Measurements from ENCODE around the gene PPFIBP1. TPM values are rescaled to one million over a fixed set of nuclear protein-coding genes. Genes with fewer than 3 reads are reported as not detected.

Gene PPFIBP1
- total RNA-seq, 1 donor from 2014 or later: 57.3 TPM

GRCh38 chr12:27513155-27513824 lies 10.7 kb upstream of the PPFIBP1 start:
- no peak for ATAC-seq

DNA sequence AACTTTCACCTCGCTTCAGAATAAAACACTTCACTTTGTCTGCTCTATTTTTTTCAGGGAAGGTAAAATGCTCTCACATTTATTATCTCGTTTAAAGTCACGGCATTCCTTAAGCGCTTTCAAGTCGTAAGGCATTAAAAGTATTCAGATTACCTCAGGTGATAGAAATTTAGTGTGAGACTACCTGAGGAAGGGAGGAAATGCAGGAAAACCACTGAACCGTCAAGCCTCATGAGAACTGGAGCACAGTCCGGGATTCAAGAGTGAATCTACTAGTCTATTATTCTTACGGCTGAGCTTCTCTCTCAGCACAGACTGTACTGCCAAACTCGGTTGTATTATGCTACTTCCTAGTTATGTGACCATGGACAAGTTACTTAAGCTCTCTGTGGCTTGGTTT lies 8.3 kb upstream of the PPFIBP1 start:
- ATAC-seq: no peak

DNA sequence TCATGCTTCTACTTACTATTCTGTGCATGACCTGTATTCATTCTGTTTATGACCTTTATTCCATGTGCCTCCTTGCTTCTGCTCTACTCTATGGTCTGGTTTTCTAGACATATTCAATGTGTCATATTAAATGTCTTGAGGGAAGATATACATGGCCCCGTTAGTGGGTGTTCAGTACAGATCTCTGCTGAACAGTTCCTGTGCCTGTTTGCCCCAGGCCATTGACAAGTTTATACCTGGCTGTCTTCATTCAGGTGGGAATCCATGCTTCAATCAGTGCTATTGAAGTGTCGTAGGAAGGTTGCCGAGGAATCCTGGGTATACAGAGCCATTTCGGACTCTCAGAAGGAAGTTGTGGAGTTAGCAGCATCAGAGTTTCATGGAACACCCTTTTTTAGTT lies 7.4 kb upstream of the PPFIBP1 start:
- ATAC-seq: no peak

DNA sequence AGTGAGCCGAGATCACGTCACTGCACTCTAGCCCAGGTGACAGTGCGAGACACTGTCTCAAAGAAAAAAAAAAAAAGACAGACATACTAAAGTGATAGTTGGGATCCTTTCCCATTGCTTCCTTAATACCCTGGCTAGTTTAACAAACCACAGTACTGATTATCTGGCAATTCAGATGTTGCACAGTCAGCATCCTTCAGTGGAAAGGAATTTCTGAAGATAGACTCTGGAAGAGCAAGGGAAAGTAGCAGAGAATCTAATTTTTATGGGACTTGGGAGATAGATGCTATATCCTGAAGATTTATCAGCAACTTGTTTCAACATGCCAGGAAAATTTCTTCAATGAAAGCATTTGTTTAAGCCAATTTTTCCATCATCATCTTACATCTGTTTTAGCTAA lies 6.5 kb upstream of the PPFIBP1 start:
- ATAC-seq: no peak

DNA sequence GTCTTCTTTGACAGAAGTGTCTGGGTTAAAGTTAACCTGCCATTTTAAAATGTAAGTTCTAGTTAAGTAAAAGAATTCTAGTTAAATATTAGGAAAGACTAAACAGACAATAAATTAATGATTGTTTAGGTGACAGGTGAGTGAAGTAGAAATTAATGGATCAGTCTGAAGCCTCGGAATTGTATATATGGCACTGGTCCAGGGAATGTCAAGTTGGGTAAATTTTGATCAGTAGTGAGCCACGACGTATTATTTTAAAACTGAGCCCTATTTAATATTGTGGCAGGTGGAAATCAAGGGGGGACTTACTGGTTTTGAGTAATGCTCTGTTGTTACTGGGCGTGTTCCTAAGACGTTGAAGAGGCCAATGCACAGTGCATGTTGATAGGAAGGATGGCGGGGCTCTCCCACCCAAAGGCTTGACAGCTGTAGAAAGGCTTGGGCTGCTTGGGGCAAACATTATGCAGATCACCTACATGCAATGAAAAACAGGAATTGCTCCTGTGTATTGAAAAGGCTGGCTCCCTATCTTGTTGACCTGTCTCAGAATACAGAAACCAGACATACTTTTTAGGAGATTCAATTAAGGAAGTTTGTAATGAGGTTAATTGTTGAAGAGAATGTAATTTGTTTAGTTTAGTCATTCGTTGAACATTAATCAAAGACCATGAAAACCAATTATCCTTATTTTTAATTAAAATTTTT lies 5.9 kb upstream of the PPFIBP1 start:
- ATAC-seq: no peak

- ATAC-seq: no peak
These were observed 2.9 kb upstream of the PPFIBP1 start for GRCh38 chr12:27521066-27521465.

DNA sequence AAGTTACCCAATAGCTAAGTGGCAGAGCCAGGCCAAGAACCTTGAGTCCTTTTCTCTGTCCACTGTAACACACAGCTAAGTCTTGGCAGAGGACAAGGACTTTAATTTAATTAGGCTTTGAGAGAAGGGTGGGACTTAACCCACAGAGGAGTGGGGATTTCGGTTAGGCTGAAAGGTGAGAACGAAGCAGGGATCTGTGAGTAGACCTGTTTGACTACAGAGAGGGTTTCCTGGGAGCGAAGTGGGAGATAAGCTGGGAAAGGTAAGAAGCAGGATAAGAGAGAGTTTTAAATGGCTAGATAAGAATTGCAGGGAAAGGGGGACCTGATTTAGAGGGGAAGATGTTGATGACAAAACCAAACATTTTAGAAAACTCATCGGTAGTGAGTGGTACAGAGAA lies 2.0 kb upstream of the PPFIBP1 start:
- ATAC-seq: no peak

- ATAC-seq: no peak
These were observed 733 bp upstream of the PPFIBP1 start for GRCh38 chr12:27523305-27523641.

GRCh38 chr12:27524494-27524835 lies 459 bp downstream of the PPFIBP1 start:
- no peak for ATAC-seq

DNA sequence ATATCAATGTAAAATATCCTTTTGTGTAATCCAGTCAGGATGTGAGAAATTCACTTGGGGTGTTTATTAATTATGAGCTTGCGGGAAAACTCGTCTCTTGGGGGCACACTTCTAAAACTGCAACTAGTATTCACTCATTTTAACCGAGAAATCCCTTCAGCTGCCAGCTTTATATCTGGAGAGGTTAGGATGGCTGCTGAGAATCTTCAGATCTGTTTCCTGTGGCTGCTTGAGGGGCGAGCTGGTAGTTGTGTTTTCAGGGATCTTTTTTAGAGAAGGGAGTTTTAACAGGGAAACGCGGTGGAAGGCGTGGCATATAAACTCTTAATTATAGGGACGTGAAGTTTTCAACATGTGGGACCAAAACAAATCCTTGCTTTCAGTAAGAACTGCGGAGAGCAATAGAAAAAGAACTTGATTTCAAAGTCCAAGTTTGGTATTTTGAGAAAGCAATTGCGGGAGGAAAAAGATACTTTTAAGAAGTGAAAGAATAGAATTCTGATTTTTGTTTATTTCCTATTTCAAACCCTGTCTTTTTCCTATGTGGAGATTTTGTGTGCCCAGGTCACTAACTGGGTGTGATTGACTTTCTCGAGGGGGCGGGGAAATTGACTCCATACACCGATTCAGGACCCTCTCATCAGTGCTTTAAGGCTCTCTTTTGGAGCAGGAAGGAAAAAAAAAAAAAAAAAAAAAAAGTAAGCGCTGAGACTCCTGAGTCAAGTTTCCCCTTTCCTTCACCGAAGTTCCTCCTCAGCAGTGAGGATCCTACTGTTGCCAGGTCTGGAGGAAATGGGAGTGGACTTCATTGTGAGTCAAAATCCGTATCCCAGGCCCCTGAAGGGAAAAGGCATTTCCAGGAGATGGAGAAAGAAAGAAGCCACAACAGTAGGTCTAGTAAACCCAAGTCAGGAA lies 1.1 kb downstream of the PPFIBP1 start:
- no peak for ATAC-seq

DNA sequence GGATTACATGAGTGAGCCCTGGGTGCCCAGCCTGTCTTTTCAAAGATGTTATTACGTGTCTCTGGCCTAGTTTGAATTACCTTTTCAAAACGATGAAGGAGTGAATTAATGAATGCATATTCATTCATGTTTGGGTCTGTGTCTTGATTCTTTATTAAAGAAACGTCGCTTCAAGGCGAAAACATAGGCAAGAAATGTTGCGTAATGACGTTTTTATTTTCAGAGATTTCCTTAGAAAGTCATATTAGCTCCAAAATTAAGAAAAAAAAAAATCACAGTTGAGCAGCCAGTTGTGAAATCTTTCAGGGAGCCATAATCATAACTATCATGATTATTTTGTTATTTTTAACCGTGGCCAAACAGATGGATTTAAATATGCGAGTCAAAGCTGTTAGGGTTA lies 3.5 kb downstream of the PPFIBP1 start:
- ATAC-seq: no peak

DNA sequence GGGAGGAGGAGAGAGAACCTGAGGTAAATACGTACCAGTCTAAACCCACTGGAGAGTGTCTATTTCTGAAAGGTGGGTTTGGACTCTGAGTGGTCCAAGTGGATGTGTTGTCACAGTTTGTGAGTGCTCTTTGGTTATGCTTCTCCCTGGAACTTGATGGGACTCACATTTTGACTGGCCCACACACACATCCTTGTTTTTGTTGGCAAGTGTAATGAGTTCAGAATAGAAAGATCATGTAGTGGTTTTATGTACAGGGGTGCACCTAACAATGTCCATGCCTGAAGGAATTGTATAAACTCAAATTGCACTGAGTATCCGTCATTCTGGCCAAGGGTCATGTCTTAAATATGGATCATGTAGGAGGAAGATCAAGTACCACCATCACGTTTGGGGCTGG lies 4.8 kb downstream of the PPFIBP1 start:
- ATAC-seq: no peak

GRCh38 chr12:27530157-27530922 lies 6.3 kb downstream of the PPFIBP1 start:
- ATAC-seq: no peak

- no peak for ATAC-seq
These were observed 7.9 kb downstream of the PPFIBP1 start for GRCh38 chr12:27531896-27532295.

GRCh38 chr12:27534060-27534764 lies 10.2 kb downstream of the PPFIBP1 start:
- ATAC-seq: no peak

- ATAC-seq: no peak
These were observed 10.8 kb downstream of the PPFIBP1 start for GRCh38 chr12:27534765-27535161.

GRCh38 chr12:27535318-27535717 lies 11.3 kb downstream of the PPFIBP1 start:
- ATAC-seq: no peak

GRCh38 chr12:27537855-27538675 lies 14.1 kb downstream of the PPFIBP1 start:
- no peak for ATAC-seq

DNA sequence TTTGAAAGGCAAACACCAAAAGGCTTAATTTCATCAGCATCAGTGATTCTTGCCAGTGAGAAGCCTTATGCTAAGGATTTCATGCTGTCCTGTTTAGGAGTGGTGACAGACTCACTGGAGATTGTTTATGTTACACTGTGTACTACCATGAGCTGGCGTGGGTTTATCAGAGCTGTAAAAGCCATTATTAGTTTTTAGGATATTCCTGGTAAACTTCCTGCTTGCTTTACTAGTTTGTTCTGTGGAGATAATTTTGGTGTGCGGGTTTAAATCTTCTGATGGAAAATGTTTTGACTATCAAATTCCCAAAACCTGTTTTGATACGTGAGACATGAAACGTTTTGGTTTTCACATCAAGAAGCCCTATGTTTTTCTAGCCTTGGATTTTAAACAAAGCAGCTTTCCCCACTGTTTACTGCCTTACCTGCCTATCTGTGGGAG lies 15.2 kb downstream of the PPFIBP1 start:
- no peak for ATAC-seq

DNA sequence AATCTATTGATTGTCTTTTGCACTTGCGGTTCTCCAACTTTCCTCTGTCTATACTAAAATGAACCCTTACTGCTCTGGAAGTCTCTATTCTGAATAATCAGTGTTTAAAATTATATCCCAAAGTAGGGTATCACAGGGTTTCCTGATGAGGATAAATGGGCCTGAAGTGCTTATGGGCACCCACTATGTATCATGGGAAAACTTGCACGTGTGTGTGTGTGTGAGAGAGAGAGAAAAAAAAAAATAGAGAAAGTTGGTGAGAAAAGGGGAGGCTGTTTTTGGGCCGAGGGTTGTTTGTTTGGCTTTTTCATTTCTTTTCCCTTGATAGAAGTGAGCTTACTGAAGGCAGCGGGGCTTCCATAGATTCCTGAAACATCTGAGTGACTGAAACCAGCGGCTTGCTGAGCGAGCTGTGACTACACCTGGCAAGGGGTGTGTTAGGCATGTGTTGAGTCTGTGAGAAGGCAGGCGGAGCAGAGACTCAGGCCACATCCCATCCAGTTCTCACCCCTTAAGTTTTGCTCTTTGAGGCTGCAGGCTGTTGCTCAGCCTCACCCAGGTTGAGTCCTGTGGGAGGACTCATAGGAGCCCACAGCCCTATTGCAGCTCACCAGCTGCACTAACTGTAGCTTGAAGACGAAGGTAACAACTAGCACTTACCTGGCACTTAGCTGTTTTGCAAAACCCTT lies 17.2 kb downstream of the PPFIBP1 start:
- peak; percentile 92 for ATAC-seq

DNA sequence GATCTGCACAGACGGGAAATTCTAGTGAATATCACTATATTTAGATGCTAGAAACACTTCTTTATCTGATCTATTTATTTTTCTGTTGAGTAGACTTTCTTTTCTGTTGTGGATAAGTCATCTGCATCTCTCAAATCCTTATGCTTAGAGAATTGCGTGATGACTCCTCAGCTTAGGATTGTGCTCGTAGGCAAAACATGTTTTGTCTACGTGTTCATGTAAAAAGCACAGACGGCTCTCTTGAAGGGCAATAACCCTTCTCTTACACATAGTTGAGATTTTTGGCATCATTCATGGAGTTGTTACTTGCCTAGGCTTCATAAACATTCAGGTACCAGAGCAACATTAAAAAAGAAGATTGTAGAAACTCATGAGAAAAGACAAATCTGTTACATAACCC lies 18.6 kb downstream of the PPFIBP1 start:
- ATAC-seq: peak; percentile 77
